ENCODE results near the gene ZFYVE19. TPM values are rescaled to one million over a fixed set of nuclear protein-coding genes. Genes with fewer than 3 reads are reported as not detected.

The ZFYVE19 gene
- total RNA-seq, 4 donors from 2014 or later, result 5.6 to 37.5 (median 15.2) TPM

- intact Hi-C loops (cut with DNase I; ENCODE audit: low total_unique reads), result no loop called here
These were observed 3.2 kb upstream of the ZFYVE19 start for GRCh38 chr15:40803688-40804087.

GRCh38 chr15:40806672-40807027 is 239 bp upstream of the ZFYVE19 start:
- Histone ChIP-seq H3K4me3 (peak overlapping the region; percentile 79 to 99), H3K27me3 (no peaks in the 10 kb centered on the region), H3K9me3 (no peaks in the 10 kb centered on the region), H3K27ac (peak overlapping the region; percentile 93 to 94), H3K36me3 (no peaks in the 10 kb centered on the region), H3K4me1 (peaks cover 0 to 11% of the 10 kb centered on the region in 2 donors)
- TF ChIP-seq CTCF (IDR thresholded peaks at IDR 0.05) (no peak), POLR2A (IDR thresholded peaks at IDR 0.05) (no peak)
- DNase-seq, result no peak
- intact Hi-C loops (cut with DNase I; ENCODE audit: low total_unique reads), result no loop called here

More at GRCh38 chr15:40803688-40804087, 3.2 kb upstream of the ZFYVE19 start:
- Histone ChIP-seq H3K4me1 (peaks cover 0 to 11% of the 10 kb centered on the region in 2 donors), H3K4me3 (no peak overlapping the region), H3K27ac (no peak overlapping the region), H3K36me3 (no peaks in the 10 kb centered on the region), H3K9me3 (no peaks in the 10 kb centered on the region), H3K27me3 (no peaks in the 10 kb centered on the region)
- TF ChIP-seq POLR2A (IDR thresholded peaks at IDR 0.05) (no peak), CTCF (IDR thresholded peaks at IDR 0.05) (no peak)
- DNase-seq, result no peak

GRCh38 chr15:40807888-40808461 is 1.1 kb downstream of the ZFYVE19 start:
- Histone ChIP-seq H3K4me1 (peaks cover 0 to 11% of the 10 kb centered on the region in 2 donors), H3K27ac (peak overlapping the region; percentile 15 to 93), H3K4me3 (peak overlapping the region; percentile 79 to 99), H3K27me3 (no peaks in the 10 kb centered on the region), H3K36me3 (no peaks in the 10 kb centered on the region), H3K9me3 (no peaks in the 10 kb centered on the region)
- no peak for DNase-seq
- intact Hi-C loops (cut with DNase I; ENCODE audit: low total_unique reads), result no loop called here
- no peak for TF ChIP-seq POLR2A (IDR thresholded peaks at IDR 0.05)
- TF ChIP-seq CTCF (IDR thresholded peaks at IDR 0.05), result no peak

GRCh38 chr15:40808861-40809450 is 2.1 kb downstream of the ZFYVE19 start:
- H3K27me3 ChIP-seq, result no peaks in the 10 kb centered on the region
- H3K27ac ChIP-seq, result no peak overlapping the region
- DNase-seq, result no peak
- H3K9me3 ChIP-seq, result no peaks in the 10 kb centered on the region
- intact Hi-C loops (cut with DNase I; ENCODE audit: low total_unique reads), result no loop called here
- TF ChIP-seq POLR2A (IDR thresholded peaks at IDR 0.05) (no peak), CTCF (IDR thresholded peaks at IDR 0.05) (no peak)
- H3K36me3 ChIP-seq, result no peaks in the 10 kb centered on the region
- peaks cover 0 to 11% of the 10 kb centered on the region in 2 donors for H3K4me1 ChIP-seq
- H3K4me3 ChIP-seq, result no peak overlapping the region

- no peak for DNase-seq
- Histone ChIP-seq H3K27me3 (no peaks in the 10 kb centered on the region), H3K36me3 (no peaks in the 10 kb centered on the region), H3K4me1 (peaks cover 0 to 5% of the 10 kb centered on the region in 2 donors), H3K4me3 (no peak overlapping the region), H3K27ac (no peak overlapping the region), H3K9me3 (no peaks in the 10 kb centered on the region)
- TF ChIP-seq CTCF (IDR thresholded peaks at IDR 0.05) (no peak), POLR2A (IDR thresholded peaks at IDR 0.05) (no peak)
- intact Hi-C loops (cut with DNase I; ENCODE audit: low total_unique reads), result no loop called here
These were observed 6.0 kb downstream of the ZFYVE19 start for GRCh38 chr15:40812721-40813425.
